ENCODE results near the gene GBP4. TPM values are rescaled to one million over a fixed set of nuclear protein-coding genes. Genes with fewer than 3 reads are reported as not detected.

GBP4 gene
- total RNA-seq, 1 experiment from 2014 or later, result 0.23 TPM

DNA sequence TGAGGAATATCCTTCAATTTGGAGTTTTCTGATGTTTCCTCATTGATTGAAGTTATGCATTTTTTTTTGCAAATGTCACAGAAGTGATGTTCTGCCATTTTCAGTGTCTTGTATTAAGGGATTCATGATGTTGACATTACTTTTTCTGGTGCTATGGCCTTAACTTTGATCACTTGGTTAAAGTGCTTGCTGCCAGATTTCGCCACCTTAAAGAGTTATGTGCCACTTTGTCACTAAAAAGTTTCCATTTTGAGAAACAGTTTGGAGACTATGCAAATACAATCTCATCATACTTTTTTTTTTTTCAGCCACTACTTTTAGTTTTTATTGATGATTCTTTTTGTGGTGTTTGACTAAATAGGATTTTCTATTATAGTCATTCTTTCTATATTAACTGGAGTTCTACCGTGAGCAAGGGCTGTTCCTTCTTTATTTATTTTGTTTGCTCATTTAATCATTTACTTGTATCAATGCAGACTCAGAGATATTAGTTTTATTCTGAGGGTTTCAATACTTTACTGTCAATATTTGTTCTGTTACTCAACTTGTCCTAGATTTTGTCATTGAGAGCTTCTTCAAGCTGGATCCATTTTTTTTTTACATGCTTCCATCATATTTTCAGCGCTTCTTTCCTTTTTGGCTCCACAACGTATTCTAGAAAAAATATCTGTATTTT lies 26.1 kb downstream of the GBP4 start:
- DNase-seq (ENCODE audit: low spot score), result no peak

DNA sequence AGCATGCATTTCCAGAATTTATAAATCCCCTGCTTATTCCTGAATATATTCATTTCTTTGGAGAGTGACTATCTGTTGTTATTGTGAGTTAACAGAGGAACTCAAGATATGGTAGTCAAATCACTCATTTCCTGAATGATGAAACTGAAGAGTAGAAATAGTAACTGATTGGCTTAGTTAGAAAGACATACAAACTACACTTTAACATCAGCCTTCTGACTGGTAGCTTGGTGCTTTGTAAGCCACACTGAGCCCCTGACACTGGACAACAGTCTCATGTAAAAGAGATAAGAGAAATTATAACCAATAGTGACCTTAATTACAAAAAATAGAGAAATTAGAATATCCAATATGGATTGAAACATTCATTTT lies 27.7 kb downstream of the GBP4 start:
- no peak for DNase-seq (ENCODE audit: low spot score)

DNA sequence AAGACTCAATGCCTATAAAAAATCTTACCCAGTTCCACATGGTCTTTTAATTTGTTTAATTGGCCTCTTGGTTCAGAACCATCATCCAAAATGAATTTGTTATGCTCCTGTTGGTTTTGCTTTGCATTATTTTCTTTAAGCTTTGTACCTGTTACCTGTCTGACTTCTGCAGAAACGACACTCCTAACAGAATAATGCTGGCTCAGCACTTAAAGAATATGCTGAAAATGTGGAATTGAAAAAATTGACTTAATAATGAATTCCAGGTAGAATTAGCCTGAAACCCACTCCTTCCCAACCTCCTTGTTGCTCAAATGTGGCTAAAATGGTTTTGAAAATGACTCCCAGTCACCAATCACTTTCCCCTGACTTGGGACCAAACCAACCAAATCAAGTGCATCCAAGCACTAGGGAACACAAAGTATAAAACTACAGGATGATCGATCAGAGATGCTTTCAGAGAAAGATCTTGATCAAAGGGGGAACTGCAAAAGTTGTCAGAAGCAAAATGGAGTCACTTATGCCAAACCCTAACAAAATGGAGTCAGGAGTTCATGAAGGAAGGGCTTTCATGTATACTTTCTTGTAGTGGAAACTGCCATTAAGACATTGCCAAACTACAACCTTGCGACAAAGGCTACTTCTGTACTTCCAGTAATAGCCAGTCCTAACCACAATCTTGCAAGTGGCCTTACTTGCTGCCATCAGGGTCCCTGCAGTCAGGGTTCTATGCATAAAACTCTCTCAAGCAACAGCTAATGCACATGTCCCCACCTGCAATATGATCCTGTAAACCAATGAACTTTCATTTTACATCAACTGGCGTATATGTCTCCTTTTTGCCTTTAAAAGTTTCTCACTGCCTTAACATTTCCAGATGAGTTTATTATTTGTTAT lies 28.3 kb downstream of the GBP4 start:
- DNase-seq (ENCODE audit: low spot score), result no peak

DNA sequence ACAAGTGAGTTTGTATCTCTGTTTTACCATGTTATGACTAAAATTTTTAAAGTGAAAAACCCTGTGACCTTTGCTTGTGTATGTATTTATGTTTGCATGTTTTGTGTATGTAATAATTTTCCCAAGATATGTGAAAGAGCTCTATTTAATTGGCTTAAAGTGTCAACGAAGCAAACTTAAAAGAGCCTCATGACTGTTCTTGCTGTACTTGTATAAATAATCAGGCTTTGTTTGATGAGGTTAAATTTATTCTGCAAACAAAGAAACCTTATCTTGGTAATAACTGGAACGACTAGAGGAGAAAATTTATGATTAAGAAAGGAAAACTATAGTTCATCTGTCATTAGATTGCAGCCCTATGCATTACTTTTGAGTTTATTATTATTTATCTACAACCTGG lies 29.6 kb downstream of the GBP4 start:
- DNase-seq (ENCODE audit: low spot score), result no peak

DNA sequence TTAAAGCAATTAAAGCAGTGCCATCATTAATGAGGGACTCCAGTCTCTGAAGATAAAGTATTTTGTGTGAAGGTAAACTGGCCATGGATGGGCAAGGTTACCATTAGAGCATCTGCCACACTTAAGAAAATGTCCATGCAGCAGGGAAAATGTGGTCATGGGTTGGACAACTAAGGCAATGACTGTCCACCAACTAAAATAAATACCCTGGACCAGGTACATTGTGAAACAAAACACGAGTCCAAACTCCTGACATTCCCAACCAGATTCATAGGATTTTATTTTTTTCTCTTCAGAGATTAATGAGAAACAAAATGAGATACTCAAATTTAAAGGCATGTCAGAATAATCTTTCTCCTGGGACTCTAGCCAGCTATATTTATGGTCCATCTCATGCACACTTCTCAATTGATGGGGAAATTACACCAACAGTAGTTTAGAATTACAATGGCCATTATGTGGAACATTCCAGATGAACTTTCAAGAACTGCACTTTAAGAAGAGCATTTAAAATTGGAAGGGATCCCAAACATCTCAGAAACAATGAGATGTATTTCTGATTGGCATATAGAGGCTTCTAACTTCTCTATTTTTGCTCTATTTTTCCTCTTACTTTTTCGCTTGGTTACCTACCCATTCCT lies 31.0 kb downstream of the GBP4 start:
- no peak for DNase-seq (ENCODE audit: low spot score)

DNA sequence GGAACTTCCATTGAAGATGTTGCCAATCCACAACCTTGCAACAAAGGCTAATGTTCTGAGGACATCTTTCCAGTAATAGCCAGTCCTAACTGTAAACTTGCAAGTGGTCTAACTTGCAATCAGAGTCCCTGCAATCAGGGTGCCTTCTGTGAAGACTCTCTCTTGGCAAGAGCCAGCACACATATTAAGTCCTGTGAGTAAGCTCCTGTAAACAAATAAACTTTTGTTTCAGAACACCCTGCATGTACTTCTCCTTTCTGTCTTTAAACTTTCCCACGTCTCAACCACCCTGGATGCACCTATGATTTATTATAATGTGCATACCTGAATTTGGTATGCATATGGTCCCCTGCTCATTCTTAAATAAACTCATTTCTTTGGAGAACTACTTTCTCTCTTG lies 32.0 kb downstream of the GBP4 start:
- no peak for DNase-seq (ENCODE audit: low spot score)

DNA sequence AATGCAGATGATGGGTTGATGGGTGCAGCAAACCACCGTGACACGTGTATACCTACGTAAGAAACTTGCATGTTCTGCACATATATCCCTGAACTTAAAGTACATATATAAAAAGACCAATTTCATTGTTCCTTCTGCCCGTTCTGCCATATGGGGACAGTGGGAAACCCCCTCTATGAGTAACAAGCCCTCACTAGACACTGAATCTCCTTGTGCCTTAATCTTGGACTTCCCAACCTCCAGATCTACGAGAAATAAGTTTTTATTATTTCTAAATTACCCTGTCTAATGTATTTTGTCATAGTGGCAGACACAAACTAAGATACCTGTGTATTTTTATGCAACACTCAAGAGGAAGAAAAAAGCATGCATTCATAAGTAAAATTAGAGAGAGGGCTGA lies 32.9 kb downstream of the GBP4 start:
- DNase-seq (ENCODE audit: low spot score), result no peak

DNA sequence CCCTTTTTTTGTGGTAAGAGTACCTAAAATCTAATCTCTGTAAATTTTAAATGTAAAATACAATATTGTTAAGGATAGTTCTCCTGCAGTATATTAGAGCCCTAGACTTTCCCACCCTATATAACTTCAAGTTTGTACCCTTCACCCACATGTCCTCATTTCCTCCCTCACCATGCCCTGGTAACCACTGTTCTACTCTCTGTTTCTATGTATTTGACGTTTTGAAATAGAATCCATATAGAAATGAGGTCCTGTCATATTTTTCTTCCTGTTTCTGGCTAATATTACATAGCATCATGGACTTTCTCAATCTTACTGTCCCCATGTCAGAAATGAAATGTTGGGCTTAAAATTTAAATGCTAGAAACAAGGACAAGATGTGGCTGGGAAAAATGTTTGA lies 47.7 kb downstream of the GBP4 start:
- no peak for DNase-seq (ENCODE audit: low spot score)

DNA sequence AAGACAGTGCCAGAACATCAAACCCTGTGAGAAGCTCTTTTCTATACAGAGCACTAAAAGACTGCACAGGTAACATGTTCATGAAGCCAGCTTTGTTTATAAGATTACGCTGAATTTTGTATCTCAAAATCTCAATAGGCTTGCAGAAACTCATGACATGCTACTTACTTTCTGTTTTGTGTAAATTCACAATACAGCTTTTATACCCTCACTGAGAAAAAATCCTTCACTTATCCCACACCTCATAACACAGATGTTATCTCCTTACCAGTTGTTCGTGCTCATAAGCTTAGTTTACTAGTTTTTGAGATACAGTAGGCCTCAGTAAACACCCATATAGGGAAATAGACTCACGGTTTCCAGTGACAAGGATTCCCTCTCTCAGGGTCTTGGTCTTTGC lies 48.8 kb downstream of the GBP4 start:
- no peak for DNase-seq (ENCODE audit: low spot score)

DNA sequence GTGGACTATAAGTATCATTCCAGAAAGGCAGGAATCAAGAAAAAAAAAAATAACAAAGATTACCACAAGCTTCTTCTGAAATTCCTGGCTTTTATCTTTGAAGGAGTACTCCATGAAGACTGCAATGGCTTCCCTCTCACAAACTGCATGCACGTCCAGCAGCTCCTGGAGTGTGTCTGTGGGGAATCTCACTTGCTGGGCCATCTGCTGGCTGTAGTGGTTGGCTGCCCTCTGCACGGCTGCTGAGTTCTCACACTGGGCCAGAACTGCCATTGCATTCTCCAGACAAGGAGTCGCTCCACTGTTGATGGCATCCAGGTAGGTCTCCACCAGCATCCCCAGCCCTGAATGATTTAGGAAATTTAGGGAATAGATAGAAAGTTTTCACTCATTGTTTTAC lies 49.5 kb downstream of the GBP4 start:
- DNase-seq (ENCODE audit: low spot score), result peak; percentile 54

DNA sequence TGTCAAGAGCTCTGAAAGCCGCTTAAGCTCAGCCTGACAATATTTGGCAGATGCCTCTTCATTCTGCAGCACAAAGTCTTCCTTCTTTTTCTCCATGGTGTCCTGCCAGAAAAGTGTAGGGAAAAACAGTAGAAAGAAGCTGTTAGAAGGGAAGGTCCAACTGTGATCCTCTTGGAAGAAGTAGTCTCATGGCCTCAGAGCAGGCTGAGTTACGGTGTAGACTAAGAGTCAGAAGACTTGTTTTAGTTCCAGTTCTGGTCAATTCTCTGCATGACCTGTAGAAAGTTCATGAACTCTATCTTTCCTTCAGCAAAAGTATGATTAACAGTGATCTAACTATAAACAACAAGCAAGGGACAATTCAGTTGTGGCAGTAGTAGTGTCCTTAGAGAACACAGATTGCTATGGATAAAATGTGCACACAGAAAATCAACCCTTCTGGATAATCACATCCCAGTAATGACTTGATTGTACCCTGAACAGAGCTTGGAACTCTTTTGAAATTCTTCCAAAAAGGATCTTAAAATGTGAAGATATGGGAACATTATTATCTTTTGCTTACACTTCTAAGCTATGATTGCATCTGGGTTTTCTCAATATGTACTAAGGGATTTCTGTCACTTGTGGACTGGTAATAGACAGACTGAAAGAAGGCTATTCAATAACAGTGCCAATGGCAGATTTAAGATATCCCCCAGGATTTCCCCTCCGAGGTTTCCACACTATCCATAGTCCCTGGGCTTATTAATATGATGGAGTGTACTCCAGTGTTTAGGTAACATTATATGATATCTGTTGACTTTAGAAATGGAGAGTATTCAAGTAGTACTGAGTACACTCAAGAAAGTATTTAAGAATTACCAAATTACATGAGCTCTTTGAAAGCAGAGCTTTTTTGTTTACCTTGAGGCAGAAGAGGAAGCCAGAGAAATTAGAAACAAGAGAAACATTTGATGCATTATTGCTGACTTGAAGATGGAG lies 50.8 kb downstream of the GBP4 start:
- DNase-seq (ENCODE audit: low spot score), result no peak

DNA sequence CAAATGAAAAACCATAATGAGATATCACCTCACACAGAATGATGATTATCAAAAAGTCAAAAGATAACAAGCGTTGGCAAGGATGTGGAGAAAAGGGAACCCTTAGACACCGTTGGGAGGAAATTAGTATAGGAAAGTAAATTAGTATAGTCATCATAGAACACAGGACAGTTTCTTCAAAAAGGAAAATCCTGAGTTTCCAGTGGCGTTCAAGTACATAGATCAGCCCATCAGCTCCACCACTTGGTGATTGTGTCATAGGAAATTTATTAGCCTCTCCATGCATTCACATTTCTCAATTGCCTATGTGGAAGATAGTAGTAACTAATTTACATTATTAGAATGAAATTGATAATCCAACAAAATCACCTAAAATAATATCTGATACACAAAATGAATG lies 52.0 kb downstream of the GBP4 start:
- DNase-seq (ENCODE audit: low spot score), result no peak

DNA sequence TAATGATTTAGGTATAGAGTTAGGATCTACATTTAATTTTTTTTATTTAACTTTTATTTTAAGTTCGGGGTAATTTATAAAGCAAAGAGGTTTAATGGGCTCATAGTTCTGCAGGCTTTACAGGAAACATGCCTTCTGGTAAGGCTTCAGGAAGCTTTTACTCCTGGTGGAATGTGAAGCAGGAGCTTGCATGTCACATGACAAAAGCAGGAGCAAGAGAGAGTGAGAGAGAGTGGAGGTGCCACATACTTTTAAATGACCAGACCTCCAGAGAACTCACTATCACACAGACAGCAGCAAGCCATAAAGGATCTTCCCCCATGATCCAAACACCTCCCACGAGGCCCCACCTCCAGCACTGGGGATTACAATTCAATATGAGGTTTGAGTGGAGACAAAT lies 55.3 kb downstream of the GBP4 start:
- DNase-seq (ENCODE audit: low spot score), result no peak

DNA sequence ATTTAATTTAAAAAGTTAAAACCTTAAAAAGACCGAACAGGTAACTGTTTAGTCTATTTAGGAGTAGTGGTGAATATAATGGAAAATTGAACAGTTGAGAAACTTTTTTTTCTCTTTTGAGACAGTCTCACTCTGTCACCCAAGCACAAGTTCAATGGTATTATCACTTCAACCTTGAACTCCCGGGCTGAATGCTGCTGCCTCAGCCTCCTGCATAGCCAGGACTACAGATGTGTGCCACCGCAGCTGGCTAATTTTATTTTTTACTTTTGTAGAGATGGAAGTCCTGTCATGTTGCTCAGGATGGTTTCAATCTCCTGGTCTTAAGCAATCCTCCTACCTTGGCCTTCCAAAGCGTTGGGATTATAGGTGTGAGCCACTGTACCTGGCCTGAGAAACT lies 56.6 kb downstream of the GBP4 start:
- no peak for DNase-seq (ENCODE audit: low spot score)

DNA sequence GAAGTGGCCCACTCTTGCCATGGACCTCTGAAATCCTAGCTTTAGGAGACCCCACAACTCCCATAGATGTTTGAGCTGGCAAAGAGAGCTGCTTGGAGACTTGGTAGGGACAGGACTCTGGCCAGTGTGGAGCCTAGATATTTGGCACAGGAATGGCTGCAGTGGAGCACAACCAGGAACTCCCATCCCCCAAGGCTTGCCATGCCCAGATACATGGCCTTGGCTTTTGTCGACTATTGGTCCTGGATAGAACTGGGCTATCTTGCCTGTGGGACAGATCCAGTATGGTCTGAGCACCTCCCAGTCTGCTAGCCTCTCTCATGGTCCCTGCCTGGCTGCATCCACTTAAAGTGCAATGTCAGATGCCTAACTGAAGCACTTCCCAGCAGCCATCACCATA lies 65.0 kb downstream of the GBP4 start:
- no peak for DNase-seq (ENCODE audit: low spot score)

Other genes starting within 250 kb of the GBP4 start
- gene KYAT3, start 206.3 kb downstream of the GBP4 start, total RNA-seq (2014; rRNA removed; shearing (Covaris generic)), result 7.3 and 8.8 TPM in 2 replicates
- 8.4 and 9.3 TPM in 2 replicates for gene RBMXL1, start 206.3 kb downstream of the GBP4 start, total RNA-seq (2014; rRNA removed; shearing (Covaris generic))
- gene GBP3, start 176.1 kb downstream of the GBP4 start, total RNA-seq (2014; rRNA removed; shearing (Covaris generic)), result 8.6 and 9.2 TPM in 2 replicates
- 1.8 and 2.7 TPM in 2 replicates for gene GBP1, start 133.7 kb downstream of the GBP4 start, total RNA-seq (2014; rRNA removed; shearing (Covaris generic))
- 5.9 and 11.0 TPM in 2 replicates for gene GBP2, start 72.8 kb downstream of the GBP4 start, total RNA-seq (2014; rRNA removed; shearing (Covaris generic))
- gene GBP7, start 22.9 kb downstream of the GBP4 start, total RNA-seq (2014; rRNA removed; shearing (Covaris generic)), result not detected in 2 replicates
- gene GBP5, start 73.9 kb upstream of the GBP4 start, total RNA-seq (2014; rRNA removed; shearing (Covaris generic)), result 0.03 TPM in 1 of 2 replicates, not detected in the other
- gene GBP6, start 165.1 kb upstream of the GBP4 start, total RNA-seq (2014; rRNA removed; shearing (Covaris generic)), result not detected in 2 replicates